Esophagus (tissue), 2 donors: Measurements from ENCODE around the gene EMC7. TPM values are rescaled to one million over a fixed set of nuclear protein-coding genes. Genes with fewer than 3 reads are reported as not detected.
"Not testable (repeated sequence)": the region's sequence is repeated elsewhere in the genome, so short reads cannot be mapped to it uniquely, and the experiment has no call there.

Experiments used
- H3K27ac ChIP-seq, 2 donors: one replicate each; pipeline ENCODE4 v1.5.1; 2013; ENCODE audit warnings: low read depth in 2 of 2, mild to moderate bottlenecking in 2 of 2, inconsistent platforms in 1 of 2, low read length in 1 of 2, moderate library complexity in 1 of 2
- H3K27me3 ChIP-seq, 2 donors: one replicate each; pipeline ENCODE4 v1.6.1; 2013; ENCODE audit warnings: low read length in 2 of 2, control low read depth in 1 of 2, mild to moderate bottlenecking in 1 of 2; ENCODE audit not compliant: insufficient read depth in 2 of 2, control insufficient read depth in 1 of 2
- H3K36me3 ChIP-seq, 2 donors: one replicate each; pipeline ENCODE4 v1.6.1; 2013; ENCODE audit warnings: low read length in 1 of 2; ENCODE audit not compliant: control insufficient read depth in 2 of 2, insufficient read depth in 2 of 2
- H3K4me1 ChIP-seq, 2 donors: one replicate each; pipeline ENCODE4 v1.6.1; 2013; ENCODE audit warnings: low read length in 1 of 2; ENCODE audit not compliant: control insufficient read depth in 2 of 2, insufficient read depth in 2 of 2
- H3K4me3 ChIP-seq, 2 donors: one replicate each; pipeline ENCODE4 v1.5.1; 2013; ENCODE audit warnings: low read length in 2 of 2, mild to moderate bottlenecking in 2 of 2, low read depth in 1 of 2, moderate library complexity in 1 of 2
- H3K9me3 ChIP-seq, 2 donors: one replicate each; pipeline ENCODE4 v1.6.1; 2013; ENCODE audit warnings: mild to moderate bottlenecking in 2 of 2, low read depth in 1 of 2, low read length in 1 of 2, moderate library complexity in 1 of 2; ENCODE audit not compliant: control insufficient read depth in 2 of 2, insufficient read depth in 1 of 2
- WGBS, 2 donors: extraction: QIAGEN DNeasy Blood & Tissue Kit; methylation state at CpG; one replicate each; pipeline ENCODE4 v1.1.7; 2013; 5-methylcytosine and 5-hydroxymethylcytosine counted together
- polyA plus RNA-seq, 2 donors: library from polyadenylated mRNA; stranded (reverse); fragments of 200-250 nt; gene quantifications; one replicate each; pipeline ENCODE4 v1.2.3, GENCODE V29; 2013
- donor health status: healthy with polysubstance abuse.
- donor health status: Bipolar disorder and iron deficiency.

The EMC7 gene
- polyA plus RNA-seq, 2 donors: 47.0 to 58.8 TPM

GRCh38 chr15:34121786-34122185 lies 20.1 kb upstream of the EMC7 start:
- H3K4me1 ChIP-seq, H3K4me3 ChIP-seq, H3K36me3 ChIP-seq, H3K27ac ChIP-seq, H3K9me3 ChIP-seq, H3K27me3 ChIP-seq: not testable (repeated sequence)
- 86 to 91% methylated on average over 12 of the region's 12 CpGs for WGBS, 2 donors

DNA sequence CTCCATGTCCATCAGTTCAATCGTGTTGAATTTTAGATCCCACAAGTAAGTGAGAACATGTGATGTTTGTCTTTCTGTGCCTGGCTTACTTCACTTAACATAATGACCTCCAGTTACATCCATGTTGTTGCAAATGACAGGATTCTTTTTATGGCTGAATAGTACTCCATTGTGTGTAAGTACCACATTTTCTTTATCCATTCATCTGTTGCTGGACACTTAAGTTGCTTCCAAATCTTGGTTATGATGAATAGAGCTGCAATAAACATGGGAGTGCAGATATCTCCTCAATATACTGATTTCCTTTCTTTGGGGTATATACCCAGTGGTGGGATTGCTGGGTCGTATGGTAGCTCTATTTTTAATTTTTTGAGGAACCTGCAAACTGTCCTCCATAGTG lies 18.8 kb upstream of the EMC7 start:
- H3K4me3 ChIP-seq, H3K9me3 ChIP-seq, H3K27me3 ChIP-seq, H3K4me1 ChIP-seq, H3K27ac ChIP-seq, H3K36me3 ChIP-seq: not testable (repeated sequence)
- 68 to 71% methylated on average over 2 of the region's 2 CpGs for WGBS, 2 donors

- no peaks in the 10 kb centered on the region for H3K36me3 ChIP-seq
- no peaks in the 10 kb centered on the region for H3K9me3 ChIP-seq
- H3K27ac ChIP-seq: no peak overlapping the region
- WGBS, 2 donors: 72 to 74% methylated on average over 4 of the region's 4 CpGs
- H3K4me3 ChIP-seq: no peak overlapping the region
- H3K4me1 ChIP-seq: no peaks in the 10 kb centered on the region
- no peaks in the 10 kb centered on the region for H3K27me3 ChIP-seq
Observed at GRCh38 chr15:34119291-34119690, 17.6 kb upstream of the EMC7 start.

DNA sequence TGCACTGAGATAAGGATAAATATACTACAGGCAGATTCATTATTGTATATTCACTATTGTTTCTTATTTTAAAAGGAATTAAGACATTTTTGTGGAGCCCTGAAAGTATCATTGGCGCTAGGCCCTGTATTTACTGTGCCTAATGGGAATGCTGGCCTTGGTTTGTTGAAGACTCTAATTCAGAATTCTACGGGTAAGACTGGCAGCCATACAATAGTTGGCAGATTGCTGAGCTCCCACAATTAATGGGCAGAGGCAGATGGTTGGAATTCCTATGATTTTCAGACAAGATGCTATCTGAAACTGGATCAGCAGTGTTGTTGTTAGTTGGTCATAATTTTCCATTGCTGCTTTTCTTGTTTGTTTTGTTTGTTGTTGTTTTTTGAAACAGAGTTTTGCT lies 15.0 kb upstream of the EMC7 start:
- H3K4me3 ChIP-seq: no peak overlapping the region
- no peaks in the 10 kb centered on the region for H3K4me1 ChIP-seq
- H3K9me3 ChIP-seq: no peaks in the 10 kb centered on the region

DNA sequence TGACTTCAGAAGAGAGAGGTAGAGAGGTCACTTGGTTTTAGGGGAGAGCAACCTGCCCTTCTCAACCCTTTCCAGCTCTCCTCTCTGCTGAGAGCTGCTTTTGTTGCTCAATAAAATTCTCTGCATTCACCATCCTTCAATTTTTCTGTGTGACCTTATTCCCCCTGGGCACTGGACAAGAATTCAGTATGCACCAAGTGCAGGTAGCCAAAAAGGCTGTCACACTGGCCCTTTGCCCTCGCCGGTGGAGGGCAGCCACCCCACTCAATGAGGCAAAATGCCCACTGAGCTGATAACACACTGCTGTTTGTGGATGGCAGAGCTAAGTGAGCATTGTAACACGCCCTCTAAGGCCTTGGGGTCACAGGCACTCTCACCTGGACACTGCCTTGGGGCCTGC lies 13.1 kb upstream of the EMC7 start:
- Histone ChIP-seq H3K9me3 (no peaks in the 10 kb centered on the region), H3K4me1 (no peaks in the 10 kb centered on the region), H3K36me3 (no peaks in the 10 kb centered on the region), H3K27ac (no peak overlapping the region), H3K27me3 (no peaks in the 10 kb centered on the region), H3K4me3 (no peak overlapping the region)
- WGBS, 2 donors: 85 to 88% methylated on average over 3 of the region's 3 CpGs

More for the DNA sequence above, 15.0 kb upstream of the EMC7 start:
- 69% methylated on average over 2 of the region's 2 CpGs for WGBS, 2 donors
- no peaks in the 10 kb centered on the region for H3K27me3 ChIP-seq
- H3K27ac ChIP-seq: no peak overlapping the region
- no peaks in the 10 kb centered on the region for H3K36me3 ChIP-seq

GRCh38 chr15:34114215-34114614 lies 12.6 kb upstream of the EMC7 start:
- 46 to 48% methylated on average over 2 of the region's 2 CpGs for WGBS, 2 donors
- Histone ChIP-seq H3K36me3 (no peaks in the 10 kb centered on the region), H3K4me1 (no peaks in the 10 kb centered on the region), H3K27ac (no peak overlapping the region), H3K9me3 (no peaks in the 10 kb centered on the region), H3K27me3 (no peaks in the 10 kb centered on the region), H3K4me3 (no peak overlapping the region)

DNA sequence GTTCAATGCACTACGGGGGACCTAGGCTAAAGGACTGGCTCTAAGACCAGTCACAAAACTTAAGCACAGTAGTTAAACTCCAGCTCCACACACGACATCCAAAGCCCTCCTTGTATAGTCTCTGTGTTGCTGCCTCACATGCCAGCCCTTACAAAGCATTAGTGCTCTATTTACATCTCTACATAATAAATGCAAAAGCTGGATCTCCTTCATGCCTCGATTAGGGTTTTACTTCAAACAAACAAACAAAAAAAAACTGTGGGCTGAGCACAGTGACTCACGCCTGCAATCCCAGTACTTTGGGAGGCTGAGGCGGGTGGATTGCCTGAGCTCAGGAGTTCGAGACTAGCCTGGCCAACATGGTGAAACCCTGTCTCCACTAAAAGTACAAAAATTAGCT lies 9.8 kb upstream of the EMC7 start:
- H3K4me3 ChIP-seq: no peak overlapping the region
- WGBS, 2 donors: 62 to 66% methylated on average over 6 of the region's 6 CpGs

GRCh38 chr15:34109797-34110663 lies 8.4 kb upstream of the EMC7 start:
- no peaks in the 10 kb centered on the region for H3K4me1 ChIP-seq
- no peak overlapping the region for H3K27ac ChIP-seq
- no peaks in the 10 kb centered on the region for H3K9me3 ChIP-seq
- H3K4me3 ChIP-seq: no peak overlapping the region
- no peaks in the 10 kb centered on the region for H3K27me3 ChIP-seq
- WGBS, 2 donors: 68 to 76% methylated on average over 5 of the region's 5 CpGs
- H3K36me3 ChIP-seq: no peaks in the 10 kb centered on the region

More for the DNA sequence above, 9.8 kb upstream of the EMC7 start:
- H3K36me3 ChIP-seq: no peaks in the 10 kb centered on the region
- H3K9me3 ChIP-seq: no peaks in the 10 kb centered on the region
- H3K27me3 ChIP-seq: no peaks in the 10 kb centered on the region
- H3K4me1 ChIP-seq: no peaks in the 10 kb centered on the region
- no peak overlapping the region for H3K27ac ChIP-seq

- 83 to 93% methylated on average over 2 of the region's 2 CpGs for WGBS, 2 donors
- Histone ChIP-seq H3K27ac (no peak overlapping the region), H3K36me3 (no peaks in the 10 kb centered on the region), H3K9me3 (no peaks in the 10 kb centered on the region), H3K4me3 (no peak overlapping the region), H3K4me1 (peaks cover 0 to 2% of the 10 kb centered on the region in 2 donors), H3K27me3 (no peaks in the 10 kb centered on the region)
Observed at GRCh38 chr15:34107315-34107714, 5.7 kb upstream of the EMC7 start.

- Histone ChIP-seq H3K27me3 (no peaks in the 10 kb centered on the region), H3K9me3 (no peaks in the 10 kb centered on the region), H3K36me3 (no peaks in the 10 kb centered on the region), H3K27ac (no peak overlapping the region), H3K4me1 (peaks cover 0 to 2% of the 10 kb centered on the region in 2 donors), H3K4me3 (no peak overlapping the region)
- WGBS, 2 donors: 97 to 100% methylated on average over 1 of the region's 1 CpG
Observed at GRCh38 chr15:34106423-34106822, 4.8 kb upstream of the EMC7 start.
